GM18499 (cell line): ENCODE data around the gene PCDHA9.
"Not testable (repeated sequence)": the region's sequence is repeated elsewhere in the genome, so short reads cannot be mapped to it uniquely, and the experiment has no call there.

ENCODE experiments used
- ATAC-seq: cut with Tn5 transposase; IDR thresholded peaks from one replicate; pipeline ENCODE4 v1.9.1; 2021; ENCODE audit warnings: moderate number of reproducible peaks; ENCODE audit not compliant: insufficient read depth, unreplicated experiment

Gene PCDHA9, protein sequence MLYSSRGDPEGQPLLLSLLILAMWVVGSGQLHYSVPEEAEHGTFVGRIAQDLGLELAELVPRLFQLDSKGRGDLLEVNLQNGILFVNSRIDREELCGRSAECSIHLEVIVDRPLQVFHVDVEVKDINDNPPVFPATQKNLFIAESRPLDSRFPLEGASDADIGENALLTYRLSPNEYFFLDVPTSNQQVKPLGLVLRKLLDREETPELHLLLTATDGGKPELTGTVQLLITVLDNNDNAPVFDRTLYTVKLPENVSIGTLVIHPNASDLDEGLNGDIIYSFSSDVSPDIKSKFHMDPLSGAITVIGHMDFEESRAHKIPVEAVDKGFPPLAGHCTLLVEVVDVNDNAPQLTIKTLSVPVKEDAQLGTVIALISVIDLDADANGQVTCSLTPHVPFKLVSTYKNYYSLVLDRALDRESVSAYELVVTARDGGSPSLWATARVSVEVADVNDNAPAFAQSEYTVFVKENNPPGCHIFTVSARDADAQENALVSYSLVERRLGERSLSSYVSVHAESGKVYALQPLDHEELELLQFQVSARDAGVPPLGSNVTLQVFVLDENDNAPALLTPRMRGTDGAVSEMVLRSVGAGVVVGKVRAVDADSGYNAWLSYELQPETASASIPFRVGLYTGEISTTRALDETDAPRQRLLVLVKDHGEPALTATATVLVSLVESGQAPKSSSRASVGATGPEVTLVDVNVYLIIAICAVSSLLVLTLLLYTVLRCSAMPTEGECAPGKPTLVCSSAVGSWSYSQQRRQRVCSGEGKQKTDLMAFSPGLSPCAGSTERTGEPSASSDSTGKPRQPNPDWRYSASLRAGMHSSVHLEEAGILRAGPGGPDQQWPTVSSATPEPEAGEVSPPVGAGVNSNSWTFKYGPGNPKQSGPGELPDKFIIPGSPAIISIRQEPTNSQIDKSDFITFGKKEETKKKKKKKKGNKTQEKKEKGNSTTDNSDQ

DNA sequence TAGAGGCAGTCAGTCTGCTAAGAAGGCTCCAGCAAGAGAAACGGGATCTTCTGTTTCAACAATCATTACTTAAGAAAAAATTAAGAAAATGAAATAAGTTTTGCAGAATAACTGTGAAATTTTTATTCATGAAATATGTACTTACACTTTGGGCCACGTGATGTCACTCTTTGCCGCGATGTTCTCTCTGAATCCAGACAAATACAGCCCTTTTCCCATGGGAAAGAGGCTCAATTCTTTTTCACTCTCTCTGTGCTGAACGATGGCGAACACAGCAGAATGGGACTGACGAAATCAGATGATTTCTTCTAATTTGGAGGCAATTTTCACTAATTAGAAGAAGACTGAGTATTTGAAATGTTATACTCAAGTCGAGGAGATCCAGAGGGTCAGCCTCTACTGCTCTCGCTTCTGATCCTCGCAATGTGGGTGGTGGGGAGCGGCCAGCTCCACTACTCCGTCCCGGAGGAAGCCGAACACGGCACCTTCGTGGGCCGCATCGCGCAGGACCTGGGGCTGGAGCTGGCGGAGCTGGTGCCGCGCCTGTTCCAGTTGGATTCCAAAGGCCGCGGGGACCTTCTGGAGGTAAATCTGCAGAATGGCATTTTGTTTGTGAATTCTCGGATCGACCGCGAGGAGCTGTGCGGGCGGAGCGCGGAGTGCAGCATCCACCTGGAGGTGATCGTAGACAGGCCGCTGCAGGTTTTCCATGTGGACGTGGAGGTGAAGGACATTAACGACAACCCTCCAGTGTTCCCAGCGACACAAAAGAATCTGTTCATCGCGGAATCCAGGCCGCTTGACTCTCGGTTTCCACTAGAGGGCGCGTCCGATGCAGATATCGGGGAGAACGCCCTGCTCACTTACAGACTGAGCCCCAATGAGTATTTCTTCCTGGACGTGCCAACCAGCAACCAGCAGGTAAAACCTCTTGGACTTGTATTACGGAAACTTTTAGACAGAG, at the start of gene PCDHA9:
PCDHA9 (plus strand) TSS at position 244 of the 964 bp plus-strand sequence; CDS start at position 358, 114 bp downstream.
- ATAC-seq: not testable (repeated sequence)

DNA sequence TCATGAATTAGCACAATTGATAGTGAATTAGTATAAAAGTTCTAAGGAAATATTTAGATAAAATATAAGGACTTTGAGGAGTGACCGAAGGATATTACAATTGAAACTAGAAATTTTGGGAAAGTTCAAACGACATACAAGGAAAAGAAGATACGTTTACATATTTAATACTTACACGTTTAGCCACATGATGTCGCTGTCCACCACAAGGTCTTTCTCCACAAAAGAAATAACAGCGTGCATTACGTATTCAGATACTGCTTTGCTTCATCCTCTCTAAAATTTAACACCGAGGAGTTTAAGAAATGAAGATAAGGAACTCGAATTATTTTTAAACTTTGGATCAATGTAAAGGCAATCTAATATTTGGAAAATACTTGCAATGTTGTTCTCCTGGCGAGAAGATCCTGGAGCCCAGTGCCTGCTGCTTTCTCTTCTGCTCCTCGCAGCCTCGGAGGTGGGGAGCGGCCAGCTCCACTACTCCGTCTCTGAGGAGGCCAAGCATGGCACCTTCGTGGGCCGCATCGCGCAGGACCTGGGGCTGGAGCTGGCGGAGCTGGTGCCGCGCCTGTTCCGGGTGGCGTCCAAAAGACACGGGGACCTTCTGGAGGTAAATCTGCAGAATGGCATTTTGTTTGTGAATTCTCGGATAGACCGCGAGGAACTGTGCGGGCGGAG, 47.2 kb upstream of the PCDHA9 start, which contains the start of gene PCDHA3:
PCDHA3 (plus strand) TSS at position 242 of the 678 bp plus-strand sequence.
- ATAC-seq: no peak

DNA sequence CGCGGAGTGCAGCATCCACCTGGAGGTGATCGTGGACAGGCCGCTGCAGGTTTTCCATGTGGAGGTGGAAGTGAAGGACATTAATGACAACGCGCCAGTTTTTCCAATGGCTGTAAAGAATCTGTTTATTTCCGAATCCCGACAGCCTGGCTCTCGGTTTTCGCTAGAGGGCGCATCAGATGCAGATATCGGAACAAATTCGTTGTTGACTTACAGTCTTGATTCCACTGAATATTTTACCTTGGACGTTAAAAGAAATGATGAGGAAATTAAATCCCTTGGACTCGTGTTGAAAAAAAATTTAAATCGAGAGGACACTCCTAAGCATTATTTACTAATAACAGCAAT, 46.7 kb upstream of the PCDHA9 start:
- no peak for ATAC-seq

DNA sequence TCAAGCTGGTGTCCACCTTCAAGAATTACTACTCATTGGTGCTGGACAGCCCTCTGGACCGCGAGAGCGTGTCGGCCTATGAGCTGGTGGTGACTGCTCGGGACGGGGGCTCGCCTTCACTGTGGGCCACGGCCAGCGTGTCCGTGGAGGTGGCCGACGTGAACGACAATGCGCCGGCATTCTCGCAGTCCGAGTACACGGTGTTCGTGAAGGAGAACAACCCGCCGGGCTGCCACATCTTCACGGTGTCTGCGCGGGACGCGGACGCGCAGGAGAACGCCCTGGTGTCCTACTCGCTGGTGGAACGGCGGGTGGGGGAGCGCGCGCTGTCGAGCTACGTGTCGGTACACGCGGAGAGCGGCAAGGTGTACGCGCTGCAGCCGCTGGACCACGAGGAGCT, 45.8 kb upstream of the PCDHA9 start:
- ATAC-seq: not testable (repeated sequence)

DNA sequence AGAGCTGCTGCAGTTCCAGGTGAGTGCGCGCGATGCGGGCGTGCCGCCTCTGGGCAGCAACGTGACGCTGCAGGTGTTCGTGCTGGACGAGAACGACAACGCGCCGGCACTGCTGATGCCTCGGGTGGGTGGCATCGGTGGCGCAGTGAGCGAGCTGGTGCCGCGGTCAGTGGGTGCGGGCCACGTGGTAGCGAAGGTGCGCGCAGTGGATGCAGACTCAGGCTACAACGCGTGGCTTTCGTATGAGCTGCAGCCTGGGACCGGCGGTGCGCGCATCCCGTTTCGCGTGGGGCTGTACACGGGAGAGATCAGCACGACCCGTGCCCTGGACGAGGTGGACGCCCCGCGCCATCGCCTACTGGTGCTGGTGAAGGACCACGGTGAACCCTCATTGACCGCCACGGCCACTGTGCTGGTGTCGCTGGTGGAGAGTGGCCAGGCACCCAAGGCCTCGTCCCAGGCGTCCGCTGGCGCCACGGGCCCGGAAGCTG, 45.4 kb upstream of the PCDHA9 start:
- ATAC-seq: no peak

DNA sequence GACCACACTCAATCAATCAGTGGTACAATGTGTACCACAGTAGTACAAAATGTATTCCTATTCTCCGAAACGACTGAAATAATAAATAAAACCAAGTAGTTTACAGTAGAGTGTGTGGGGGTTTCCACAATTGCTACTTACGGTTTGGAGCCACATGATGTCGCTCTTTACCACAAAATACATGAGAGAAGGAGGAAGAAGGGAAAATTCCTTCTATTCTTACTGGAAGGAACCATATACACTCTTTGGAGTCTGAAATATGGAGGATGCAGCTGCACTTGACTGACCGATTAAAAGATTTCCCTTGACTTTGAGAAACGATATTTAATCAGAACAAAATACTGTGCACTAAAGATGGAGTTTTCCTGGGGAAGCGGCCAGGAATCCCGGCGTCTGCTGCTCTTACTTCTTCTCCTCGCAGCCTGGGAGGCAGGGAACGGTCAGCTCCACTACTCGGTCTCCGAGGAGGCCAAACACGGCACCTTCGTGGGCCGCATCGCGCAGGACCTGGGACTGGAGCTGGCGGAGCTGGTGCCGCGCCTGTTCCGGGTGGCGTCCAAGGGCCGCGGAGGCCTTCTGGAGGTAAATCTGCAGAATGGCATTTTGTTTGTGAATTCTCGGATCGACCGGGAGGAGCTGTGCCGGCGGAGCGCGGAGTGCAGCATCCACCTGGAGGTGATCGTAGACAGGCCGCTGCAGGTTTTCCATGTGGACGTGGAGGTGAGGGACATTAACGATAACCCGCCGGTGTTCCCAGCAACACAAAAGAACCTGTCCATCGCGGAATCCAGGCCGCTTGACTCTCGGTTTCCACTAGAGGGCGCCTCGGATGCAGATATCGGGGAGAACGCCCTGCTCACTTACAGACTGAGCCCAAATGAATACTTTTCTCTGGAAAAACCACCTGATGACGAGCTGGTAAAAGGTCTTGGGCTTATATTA, 41.1 kb upstream of the PCDHA9 start, which contains the start of gene PCDHA4:
PCDHA4 (plus strand) TSS at position 235 of the 942 bp plus-strand sequence.
- no peak for ATAC-seq

DNA sequence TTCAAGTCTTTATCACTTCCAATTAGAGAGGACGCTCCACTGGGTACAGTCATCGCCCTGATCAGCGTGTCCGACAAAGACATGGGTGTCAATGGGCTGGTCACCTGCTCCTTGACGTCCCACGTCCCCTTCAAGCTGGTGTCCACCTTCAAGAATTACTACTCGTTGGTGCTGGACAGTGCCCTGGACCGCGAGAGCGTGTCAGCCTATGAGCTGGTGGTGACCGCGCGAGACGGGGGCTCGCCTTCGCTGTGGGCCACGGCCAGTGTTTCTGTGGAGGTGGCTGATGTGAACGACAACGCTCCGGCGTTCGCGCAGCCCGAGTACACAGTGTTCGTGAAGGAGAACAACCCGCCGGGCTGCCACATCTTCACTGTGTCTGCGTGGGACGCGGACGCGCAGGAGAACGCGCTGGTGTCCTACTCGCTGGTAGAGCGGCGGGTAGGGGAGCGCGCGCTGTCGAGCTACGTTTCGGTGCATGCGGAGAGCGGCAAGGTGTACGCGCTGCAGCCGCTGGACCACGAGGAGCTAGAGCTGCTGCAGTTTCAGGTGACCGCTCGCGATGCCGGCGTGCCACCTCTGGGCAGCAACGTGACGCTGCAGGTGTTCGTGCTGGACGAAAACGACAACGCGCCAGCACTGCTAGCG, 39.8 kb upstream of the PCDHA9 start:
- ATAC-seq: not testable (repeated sequence)

DNA sequence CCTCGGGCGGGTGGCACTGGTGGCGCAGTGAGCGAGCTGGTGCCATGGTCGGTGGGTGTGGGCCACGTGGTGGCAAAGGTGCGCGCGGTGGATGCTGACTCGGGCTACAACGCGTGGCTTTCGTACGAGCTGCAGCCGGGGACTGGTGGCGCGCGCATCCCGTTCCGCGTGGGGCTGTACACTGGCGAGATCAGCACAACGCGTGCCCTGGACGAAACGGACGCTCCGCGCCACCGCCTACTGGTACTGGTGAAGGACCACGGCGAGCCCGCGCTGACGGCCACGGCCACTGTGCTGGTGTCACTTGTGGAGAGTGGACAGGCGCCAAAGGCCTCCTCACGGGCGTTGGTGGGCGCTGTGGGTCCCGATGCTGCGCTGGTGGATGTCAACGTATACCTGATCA, 39.3 kb upstream of the PCDHA9 start:
- ATAC-seq: no peak

DNA sequence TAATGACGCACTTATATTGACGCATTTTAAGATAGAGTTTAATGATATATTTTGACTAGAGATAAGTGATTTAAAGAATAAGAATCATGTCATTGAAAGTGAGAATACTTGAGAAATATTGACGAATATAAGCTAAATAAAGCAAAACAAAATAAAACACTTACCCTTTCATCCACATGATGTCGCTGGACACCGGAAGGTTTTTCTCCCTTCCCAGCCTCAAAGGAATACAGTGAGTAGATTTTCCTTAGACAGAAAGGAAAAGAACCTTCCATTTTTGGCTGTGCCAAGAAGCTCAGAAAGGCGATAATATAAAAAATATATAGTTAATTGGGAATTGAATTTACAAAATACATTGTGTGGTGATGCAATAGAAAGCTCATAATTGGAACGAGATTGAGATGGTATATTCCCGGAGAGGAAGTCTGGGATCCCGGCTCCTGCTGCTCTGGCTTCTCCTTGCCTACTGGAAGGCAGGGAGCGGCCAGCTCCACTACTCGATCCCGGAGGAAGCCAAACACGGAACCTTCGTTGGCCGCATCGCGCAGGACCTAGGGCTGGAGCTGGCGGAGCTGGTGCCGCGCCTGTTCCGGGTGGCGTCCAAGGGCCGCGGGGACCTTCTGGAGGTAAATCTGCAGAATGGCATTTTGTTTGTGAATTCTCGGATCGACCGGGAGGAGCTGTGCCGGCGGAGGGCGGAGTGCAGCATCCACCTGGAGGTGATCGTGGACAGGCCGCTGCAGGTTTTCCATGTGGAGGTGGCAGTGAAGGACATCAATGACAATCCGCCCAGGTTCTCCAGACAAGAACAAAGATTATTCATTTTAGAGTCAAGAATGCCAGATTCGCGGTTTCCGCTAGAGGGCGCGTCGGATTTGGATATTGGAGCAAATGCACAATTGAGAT, 26.6 kb upstream of the PCDHA9 start, which contains the start of gene PCDHA5:
PCDHA5 (plus strand) TSS at position 239 of the 906 bp plus-strand sequence.
- no peak for ATAC-seq

DNA sequence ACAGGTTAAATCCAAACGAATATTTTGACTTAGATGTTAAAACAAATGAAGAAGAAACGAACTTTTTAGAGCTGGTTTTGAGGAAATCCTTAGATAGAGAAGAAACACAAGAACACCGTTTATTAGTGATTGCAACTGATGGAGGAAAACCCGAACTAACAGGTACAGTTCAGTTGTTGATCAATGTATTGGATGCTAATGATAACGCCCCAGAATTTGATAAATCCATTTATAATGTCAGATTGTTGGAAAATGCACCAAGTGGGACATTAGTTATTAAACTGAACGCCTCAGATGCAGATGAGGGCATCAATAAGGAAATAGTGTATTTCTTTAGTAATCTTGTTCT, 25.9 kb upstream of the PCDHA9 start:
- ATAC-seq: no peak

DNA sequence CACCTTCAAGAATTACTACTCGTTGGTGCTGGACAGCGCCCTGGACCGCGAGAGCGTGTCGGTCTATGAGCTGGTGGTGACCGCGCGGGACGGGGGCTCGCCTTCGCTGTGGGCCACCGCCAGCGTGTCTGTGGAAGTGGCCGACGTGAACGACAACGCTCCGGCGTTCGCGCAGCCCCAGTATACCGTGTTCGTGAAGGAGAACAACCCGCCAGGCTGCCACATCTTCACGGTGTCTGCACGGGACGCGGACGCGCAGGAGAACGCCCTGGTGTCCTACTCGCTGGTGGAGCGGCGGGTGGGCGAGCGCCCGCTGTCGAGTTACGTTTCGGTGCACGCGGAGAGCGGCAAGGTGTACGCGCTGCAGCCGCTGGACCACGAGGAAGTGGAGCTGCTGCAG, 25.2 kb upstream of the PCDHA9 start:
- ATAC-seq: not testable (repeated sequence)

DNA sequence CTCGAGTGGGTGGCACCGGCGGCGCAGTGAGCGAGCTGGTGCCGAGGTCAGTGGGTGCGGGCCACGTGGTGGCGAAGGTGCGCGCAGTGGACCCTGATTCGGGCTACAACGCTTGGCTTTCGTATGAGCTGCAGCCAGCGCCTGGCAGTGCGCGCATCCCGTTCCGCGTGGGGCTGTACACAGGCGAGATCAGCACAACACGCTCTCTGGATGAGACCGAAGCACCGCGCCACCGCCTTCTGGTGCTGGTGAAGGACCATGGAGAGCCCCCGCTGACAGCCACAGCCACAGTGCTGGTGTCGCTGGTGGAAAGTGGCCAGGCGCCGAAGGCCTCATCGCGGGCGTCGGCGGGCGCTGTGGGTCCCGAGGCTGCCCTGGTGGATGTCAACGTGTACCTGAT, 24.7 kb upstream of the PCDHA9 start:
- ATAC-seq: no peak

DNA sequence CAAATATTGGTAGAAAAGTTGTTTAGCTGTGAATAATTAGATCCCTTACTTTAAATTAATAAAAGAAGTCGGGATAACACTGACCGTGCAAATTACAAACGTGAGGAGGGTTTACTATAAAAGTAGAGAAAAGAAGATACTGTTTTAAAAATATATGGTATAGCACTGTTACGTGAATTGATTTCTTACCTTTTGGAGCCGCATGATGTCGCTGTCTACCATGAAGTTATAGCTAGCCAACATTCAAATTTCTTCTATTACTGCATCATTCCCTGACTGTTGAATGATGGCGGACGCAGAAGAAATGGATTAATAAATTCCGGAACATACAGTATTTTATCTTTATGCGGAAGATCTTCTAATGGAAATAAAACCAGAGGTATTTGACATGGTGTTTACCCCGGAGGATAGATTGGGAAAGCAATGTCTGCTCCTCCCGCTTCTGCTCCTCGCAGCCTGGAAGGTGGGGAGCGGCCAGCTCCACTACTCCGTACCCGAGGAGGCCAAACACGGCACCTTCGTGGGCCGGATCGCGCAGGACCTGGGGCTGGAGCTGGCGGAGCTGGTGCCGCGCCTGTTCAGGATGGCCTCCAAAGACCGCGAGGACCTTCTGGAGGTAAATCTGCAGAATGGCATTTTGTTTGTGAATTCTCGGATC, 20.3 kb upstream of the PCDHA9 start, which contains the start of gene PCDHA6:
PCDHA6 (plus strand) TSS at position 257 of the 658 bp plus-strand sequence; CDS start at position 389, 132 bp downstream.
- ATAC-seq: no peak

DNA sequence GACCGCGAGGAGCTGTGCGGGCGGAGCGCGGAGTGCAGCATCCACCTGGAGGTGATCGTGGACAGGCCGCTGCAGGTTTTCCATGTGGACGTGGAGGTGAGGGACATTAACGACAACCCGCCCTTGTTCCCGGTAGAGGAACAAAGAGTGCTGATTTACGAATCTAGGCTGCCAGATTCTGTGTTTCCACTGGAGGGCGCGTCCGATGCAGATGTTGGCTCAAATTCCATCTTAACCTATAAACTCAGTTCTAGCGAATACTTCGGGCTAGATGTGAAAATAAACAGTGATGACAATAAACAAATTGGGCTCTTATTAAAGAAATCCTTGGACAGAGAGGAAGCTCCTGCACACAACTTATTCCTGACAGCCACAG, 19.8 kb upstream of the PCDHA9 start:
- no peak for ATAC-seq

DNA sequence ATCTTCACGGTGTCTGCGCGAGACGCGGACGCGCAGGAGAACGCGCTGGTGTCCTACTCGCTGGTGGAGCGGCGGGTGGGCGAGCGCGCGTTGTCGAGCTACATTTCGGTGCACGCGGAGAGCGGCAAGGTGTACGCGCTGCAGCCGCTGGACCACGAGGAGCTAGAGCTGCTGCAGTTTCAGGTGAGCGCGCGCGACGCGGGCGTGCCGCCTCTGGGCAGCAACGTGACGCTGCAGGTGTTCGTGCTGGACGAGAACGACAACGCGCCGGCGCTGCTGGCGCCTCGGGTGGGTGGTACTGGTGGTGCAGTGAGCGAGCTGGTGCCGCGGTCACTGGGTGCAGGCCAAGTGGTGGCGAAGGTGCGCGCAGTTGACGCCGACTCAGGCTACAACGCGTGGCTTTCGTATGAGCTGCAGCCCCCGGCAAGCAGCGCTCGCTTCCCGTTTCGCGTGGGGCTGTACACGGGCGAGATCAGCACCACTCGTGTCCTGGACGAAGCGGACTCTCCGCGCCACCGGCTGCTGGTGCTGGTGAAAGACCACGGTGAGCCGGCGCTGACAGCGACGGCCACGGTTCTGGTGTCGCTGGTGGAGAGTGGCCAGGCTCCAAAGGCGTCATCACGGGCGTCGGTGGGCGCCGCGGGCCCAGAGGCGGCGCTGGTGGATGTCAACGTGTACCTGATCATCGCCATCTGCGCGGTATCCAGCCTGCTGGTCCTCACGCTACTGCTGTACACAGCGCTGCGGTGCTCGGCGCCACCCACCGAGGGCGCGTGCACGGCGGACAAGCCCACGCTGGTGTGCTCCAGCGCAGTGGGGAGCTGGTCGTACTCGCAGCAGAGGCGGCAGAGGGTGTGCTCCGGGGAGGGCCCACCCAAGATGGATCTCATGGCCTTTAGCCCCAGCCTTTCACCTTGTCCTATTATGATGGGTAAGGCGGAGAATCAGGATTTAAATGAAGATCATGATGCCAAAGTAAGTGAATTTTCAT, 18.4 kb upstream of the PCDHA9 start:
- ATAC-seq: not testable (repeated sequence)
